ENCODE results near the gene TAF6. TPM values are rescaled to one million over a fixed set of nuclear protein-coding genes. Genes with fewer than 3 reads are reported as not detected.
A peak's percentile ranks its signal among the peaks of the same experiment; 100 is the strongest.

Gene TAF6
- total and polyA plus RNA-seq, 9 of the 15 experiments (the other 6 are each of a cell fraction or from before 2014, with no cell fraction given), result 0.78 to 78.7 (median 21.3) TPM

- TF ChIP-seq RNF219 (CRISPR knock-in tag; IDR thresholded peaks at IDR 0.05) (no peak), RREB1 (CRISPR knock-in tag; IDR thresholded peaks at IDR 0.05) (no peak), TOE1 (IDR thresholded peaks at IDR 0.05; ENCODE audit: borderline replicate concordance) (no peak), TOE1 (CRISPR knock-in tag; IDR thresholded peaks at IDR 0.05; ENCODE audit: borderline replicate concordance, low read depth) (no peak), CREB5 (CRISPR knock-in tag; IDR thresholded peaks at IDR 0.05) (no peak), TCF3 (CRISPR knock-in tag; IDR thresholded peaks at IDR 0.05) (peak; percentile 61), KHSRP (IDR thresholded peaks at IDR 0.05) (no peak), ZFX (CRISPR knock-in tag; IDR thresholded peaks at IDR 0.05) (no peak), SPI1 (IDR thresholded peaks at IDR 0.05; ENCODE audit: borderline replicate concordance, low read depth, low read length) (no peak), ESRRA (IDR thresholded peaks at IDR 0.05; ENCODE audit: borderline replicate concordance, low read depth) (no peak), ZFP30 (CRISPR knock-in tag; IDR thresholded peaks at IDR 0.05; ENCODE audit: borderline replicate concordance) (no peak), PML (IDR thresholded peaks at IDR 0.05; ENCODE audit: low read length) (no peak), CEBPZ (IDR thresholded peaks at IDR 0.05; ENCODE audit: borderline replicate concordance, low read depth, low read length) (no peak), TSC22D4 (tag; IDR thresholded peaks at IDR 0.05) (no peak), MAFK (IDR thresholded peaks at IDR 0.05; ENCODE audit: low read length) (no peak), NFYB (IDR thresholded peaks at IDR 0.05; ENCODE audit: extremely low read depth, insufficient read length) (no peak), SUPT5H (IDR thresholded peaks at IDR 0.05) (no peak)
These were observed 8.0 kb downstream of the TAF6 start (continued) for GRCh38 chr7:100111156-100111555.

All from K562 (cell line).